Measurements from ENCODE around the gene PBRM1.

The PBRM1 gene

DNA sequence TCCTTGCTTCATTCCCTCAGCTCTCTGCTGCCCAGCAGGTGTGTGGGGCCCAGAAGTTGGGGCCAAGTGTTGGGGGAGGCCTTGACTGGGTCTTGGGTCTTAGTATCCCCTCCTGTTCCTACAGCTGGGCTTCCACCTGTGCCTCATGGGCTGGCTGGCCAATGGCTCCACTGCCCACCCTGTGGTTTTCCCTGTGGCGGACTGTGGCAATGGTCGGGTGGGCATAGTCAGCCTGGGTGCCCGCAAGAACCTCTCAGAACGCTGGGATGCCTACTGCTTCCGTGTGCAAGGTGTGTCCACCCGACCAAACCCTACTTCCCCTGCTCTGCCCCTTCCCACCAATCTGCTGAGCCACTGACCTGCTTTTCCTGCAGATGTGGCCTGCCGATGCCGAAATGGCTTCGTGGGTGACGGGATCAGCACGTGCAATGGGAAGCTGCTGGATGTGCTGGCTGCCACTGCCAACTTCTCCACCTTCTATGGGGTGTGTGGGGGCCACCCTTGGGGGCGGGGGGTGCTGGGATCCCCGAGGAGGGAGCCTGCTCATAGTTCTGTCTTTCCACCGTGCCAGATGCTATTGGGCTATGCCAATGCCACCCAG, 163.0 kb downstream of the PBRM1 start:
- DNase-seq: no peak

DNA sequence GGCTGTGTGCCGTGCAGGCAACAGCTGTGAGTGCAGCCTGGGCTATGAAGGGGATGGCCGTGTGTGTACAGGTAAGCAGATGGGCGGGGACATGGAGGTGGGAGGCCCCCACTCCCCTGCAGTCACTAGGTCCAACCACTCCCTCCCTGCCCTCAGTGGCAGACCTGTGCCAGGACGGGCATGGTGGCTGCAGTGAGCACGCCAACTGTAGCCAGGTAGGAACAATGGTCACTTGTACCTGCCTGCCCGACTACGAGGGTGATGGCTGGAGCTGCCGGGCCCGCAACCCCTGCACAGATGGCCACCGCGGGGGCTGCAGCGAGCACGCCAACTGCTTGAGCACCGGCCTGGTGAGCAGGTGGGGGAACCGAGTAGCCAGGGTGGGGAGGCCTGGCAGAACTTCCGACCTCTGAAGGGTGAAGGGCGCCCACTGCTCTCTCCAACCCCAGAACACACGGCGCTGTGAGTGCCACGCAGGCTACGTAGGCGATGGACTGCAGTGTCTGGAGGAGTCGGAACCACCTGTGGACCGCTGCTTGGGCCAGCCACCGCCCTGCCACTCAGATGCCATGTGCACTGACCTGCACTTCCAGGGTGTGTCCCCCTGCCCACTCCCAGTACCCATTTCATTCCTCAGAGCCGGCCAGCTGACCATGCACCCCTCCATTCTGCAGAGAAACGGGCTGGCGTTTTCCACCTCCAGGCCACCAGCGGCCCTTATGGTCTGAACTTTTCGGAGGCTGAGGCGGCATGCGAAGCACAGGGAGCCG, 163.6 kb downstream of the PBRM1 start:
- no peak for DNase-seq

DNA sequence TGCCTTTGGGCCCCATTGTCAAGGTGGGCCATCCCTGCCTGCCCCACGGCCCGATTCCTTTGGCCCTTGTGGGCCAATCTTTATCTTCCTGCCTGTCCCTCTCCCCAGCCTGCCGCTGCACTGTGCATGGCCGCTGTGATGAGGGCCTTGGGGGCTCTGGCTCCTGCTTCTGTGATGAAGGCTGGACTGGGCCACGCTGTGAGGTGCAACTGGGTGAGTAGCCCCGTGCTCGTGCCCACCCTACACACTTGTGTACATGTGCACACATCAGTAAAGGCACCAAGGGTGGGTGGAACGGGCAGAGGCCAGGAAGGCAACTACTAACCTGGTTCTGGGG, 164.3 kb downstream of the PBRM1 start:
- no peak for DNase-seq

DNA sequence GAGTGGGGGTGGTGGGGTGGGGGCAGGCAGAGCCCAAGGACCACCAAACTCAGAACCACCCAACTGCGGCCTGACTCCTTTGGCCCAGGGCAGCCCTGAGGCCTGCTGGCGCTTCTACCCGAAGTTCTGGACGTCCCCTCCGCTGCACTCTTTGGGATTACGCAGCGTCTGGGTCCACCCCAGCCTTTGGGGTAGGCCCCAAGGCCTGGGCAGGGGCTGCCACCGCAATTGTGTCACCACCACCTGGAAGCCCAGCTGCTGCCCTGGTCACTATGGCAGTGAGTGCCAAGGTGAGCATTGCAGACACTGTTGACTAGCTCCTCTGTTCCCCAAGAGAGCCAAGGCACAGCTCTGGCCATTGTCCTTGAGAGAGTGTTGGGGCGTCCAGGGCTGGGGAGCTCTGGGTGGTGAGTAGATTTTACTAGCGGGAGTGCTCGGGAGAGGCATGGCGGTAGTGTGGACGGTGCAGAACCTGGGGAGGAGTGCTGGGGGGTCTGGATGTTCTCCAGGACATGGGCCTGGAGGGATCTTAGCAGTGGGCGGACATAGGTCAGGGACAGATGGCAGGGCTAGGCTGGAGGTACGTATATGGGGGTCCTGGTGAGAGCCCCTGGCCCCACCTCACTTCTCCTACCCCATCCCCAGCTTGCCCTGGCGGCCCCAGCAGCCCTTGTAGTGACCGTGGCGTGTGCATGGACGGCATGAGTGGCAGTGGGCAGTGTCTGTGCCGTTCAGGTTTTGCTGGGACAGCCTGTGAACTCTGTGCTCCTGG, 164.8 kb downstream of the PBRM1 start:
- DNase-seq: no peak

GRCh38 chr3:52520141-52520667, 165.5 kb downstream of the PBRM1 start:
- no peak for DNase-seq

DNA sequence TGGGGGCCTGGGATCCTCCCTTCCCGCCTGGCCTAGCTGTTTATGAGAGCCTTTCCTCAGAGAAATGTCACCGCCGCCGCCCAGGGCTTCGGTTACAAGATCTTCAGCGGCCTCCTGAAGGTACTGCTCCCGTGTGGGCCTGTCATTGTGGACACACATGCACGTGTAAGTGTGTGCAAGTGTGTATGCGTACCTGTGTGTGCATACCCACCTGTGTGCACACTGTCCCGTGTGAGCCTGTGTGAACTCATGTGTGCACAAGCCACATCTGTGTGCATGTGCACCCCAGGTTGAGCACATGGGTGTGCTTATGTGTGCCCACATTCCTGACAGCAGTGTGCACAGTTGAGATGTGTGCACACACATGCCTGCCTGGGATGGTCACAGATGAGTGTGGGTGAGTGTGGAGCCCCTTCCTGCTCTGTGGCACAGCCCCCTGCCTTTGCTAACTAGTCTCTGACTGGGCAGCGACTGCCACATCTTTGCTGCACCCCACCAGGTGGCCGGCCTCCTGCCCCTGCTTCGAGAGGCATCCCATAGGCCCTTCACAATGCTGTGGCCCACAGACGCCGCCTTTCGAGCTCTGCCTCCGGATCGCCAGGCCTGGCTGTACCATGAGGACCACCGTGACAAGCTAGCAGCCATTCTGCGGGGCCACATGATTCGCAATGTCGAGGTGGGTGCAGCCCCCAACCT, 166.1 kb downstream of the PBRM1 start:
- DNase-seq: no peak

- no peak for DNase-seq
Observed at GRCh38 chr3:52518723-52519444, 166.8 kb downstream of the PBRM1 start.

GRCh38 chr3:52517796-52518722, 167.7 kb downstream of the PBRM1 start:
- DNase-seq: no peak

GRCh38 chr3:52516509-52517195, 169.1 kb downstream of the PBRM1 start:
- no peak for DNase-seq

DNA sequence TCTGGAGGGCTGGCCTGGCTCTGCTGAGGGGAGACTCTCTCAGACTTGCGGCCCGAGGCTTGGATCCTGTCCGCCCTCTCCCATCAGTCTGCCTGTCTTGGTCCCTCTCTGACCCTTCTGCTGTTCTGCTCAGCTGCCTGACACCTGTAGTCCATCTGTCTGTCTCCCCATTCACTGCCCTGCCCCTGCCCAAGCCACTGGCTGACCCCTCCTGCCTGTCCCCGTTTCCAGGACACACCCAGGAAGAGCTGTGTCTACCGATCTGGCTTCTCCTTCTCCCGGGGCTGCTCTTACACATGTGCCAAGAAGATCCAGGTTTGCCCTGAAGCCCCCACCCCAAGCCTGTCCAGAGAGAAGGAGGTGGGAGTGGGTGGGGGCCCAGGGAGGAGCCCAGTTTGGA, 170.5 kb downstream of the PBRM1 start:
- no peak for DNase-seq

GRCh38 chr3:52514576-52514975, 171.1 kb downstream of the PBRM1 start:
- DNase-seq: no peak

DNA sequence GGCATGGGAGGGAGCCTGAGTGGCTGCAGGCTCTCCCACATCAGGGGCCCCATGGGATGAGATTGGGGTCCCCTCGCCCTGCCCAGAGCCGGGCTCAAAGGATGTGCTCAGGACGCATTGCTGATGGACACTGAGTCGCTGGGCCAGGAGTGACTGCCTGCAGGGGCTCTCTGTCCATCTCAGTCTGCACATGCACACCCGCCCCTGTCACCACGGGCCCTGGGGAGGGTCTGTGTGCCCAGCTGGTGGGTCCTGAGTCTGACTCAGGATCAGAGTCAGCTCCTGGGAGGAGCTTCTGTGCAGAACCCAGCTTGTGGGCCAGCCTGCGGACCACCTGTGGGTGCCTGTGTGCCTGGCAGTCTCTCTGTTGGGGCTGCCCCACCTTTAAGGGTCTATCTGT, 172.4 kb downstream of the PBRM1 start:
- no peak for DNase-seq

- no peak for DNase-seq
Observed at GRCh38 chr3:52512727-52513126, 173.0 kb downstream of the PBRM1 start.

GRCh38 chr3:52512105-52512504, 173.6 kb downstream of the PBRM1 start:
- DNase-seq: no peak

GRCh38 chr3:52511509-52511908, 174.2 kb downstream of the PBRM1 start:
- DNase-seq: no peak

DNA sequence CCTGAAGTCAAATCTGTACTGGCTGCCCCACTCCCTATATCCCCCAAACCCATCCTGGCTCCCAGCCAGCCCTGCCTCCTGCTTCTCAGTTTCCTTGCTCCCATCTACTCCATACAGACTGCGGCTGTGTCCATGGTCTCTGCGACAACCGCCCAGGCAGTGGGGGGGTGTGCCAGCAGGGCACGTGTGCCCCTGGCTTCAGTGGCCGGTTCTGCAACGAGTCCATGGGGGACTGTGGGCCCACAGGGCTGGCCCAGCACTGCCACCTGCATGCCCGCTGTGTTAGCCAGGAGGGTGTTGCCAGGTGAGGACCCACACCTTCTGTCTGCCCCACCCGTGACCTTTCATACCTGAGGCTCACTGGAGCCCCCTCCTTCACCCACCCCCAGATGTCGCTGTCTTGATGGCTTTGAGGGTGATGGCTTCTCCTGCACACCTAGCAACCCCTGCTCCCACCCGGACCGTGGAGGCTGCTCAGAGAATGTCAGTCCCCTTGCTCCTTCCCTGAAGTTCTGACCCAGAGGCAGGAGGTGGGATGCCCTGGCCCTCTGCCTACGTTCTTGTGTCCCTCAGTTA, 175.9 kb downstream of the PBRM1 start:
- DNase-seq: no peak

DNA sequence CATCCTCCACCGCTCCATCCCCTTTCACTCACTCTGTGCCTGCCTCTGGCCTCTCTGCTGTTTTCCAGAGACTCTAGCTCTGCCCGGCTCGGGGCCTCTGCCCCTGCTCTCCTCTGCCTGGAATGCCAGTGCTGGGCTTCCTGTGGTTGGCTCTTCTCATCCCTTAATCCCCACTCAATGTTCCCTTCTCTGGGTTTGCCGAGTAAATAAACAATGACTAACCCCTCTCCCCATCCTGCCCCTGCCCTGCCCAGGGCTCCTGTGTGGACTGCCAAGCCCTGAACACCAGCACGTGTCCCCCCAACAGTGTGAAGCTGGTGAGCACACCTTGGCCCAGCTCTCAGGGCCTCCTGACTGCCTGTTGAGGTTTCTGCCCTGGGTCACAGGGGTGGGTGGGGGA, 178.4 kb downstream of the PBRM1 start:
- no peak for DNase-seq

- DNase-seq: no peak
Observed at GRCh38 chr3:52506266-52506966, 179.3 kb downstream of the PBRM1 start.

- no peak for DNase-seq
Observed at GRCh38 chr3:52504977-52505376, 180.7 kb downstream of the PBRM1 start.
